ENCODE data around the gene MRRF.

The MRRF gene

DNA sequence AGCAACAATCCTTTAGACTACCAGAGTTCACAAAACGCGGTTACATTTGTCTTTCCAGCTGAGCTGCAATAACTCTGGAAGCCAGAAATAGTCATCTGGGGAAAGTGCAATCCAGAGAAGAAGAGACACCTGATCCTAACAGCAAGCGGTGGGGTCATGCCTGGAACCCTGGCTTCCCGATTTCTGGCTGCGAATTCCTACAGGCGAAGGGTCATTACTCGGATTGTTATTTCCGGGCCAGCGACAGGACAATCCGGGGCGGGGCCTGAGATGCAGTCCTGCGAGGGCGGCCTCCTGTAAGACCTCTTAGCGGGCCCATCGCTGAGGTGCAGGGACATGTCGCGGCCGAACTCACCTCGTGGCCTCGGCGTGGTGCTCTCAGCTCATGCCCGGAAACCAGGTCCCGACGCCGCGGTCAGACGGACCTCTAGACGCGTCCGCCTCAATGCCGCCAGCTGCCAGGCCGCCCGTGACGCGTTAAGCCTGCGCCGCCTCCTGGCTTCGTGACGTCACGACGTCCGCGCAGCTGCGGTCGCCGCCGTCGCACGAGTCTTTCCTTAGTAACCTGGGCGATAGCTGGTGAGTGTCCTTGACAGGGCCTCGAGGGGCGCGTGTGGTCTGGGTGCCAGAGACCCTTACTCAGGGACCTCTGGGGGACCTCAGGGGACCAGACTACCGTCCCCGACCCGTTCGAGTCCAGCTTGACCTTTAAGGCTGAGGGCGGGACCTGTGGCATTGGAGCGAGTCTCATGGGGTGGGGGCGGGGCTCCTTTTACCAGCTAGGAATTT is at the start of gene MRRF, which contains the start of gene RBM18:
TSS of gene MRRF (plus strand) at position 523 of the 789 bp plus-strand sequence. CDS start 6,010 bp downstream, outside the sequence.
TSS of gene RBM18 (minus strand) at position 481 of the 789 bp plus-strand sequence. CDS start 3,348 bp downstream, outside the sequence.
- DNase-seq (ENCODE audit: low read depth in 2 of 2): peak; percentile 74 to 87

GRCh38 chr9:122215663-122216062 is 49.0 kb upstream of the MRRF start:
- no peak for DNase-seq (ENCODE audit: low read depth in 2 of 2)

GRCh38 chr9:122216138-122216797 is 48.4 kb upstream of the MRRF start:
- no peak for DNase-seq (ENCODE audit: low read depth in 2 of 2)

GRCh38 chr9:122216798-122217418 is 47.8 kb upstream of the MRRF start:
- no peak for DNase-seq (ENCODE audit: low read depth in 2 of 2)

DNA sequence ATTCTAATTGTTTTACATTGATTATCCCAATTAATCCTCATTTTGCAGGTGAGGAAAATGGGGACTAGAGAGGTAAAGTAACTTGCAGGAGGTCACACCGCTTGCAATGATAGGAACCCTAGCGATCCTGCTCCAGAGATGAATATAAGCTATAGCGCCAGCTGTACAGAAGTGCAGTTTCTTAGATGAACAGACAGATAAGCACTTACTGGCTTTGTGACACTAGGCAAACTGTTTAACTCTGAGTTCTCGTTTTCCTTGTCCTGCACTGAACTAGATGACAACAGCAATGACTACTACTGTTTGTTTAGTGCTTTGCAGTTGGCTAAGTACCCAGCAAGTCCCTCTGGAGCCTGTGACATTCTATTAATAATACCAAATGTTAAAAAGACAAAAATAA is 47.0 kb upstream of the MRRF start:
- DNase-seq (ENCODE audit: low read depth in 2 of 2): no peak

DNA sequence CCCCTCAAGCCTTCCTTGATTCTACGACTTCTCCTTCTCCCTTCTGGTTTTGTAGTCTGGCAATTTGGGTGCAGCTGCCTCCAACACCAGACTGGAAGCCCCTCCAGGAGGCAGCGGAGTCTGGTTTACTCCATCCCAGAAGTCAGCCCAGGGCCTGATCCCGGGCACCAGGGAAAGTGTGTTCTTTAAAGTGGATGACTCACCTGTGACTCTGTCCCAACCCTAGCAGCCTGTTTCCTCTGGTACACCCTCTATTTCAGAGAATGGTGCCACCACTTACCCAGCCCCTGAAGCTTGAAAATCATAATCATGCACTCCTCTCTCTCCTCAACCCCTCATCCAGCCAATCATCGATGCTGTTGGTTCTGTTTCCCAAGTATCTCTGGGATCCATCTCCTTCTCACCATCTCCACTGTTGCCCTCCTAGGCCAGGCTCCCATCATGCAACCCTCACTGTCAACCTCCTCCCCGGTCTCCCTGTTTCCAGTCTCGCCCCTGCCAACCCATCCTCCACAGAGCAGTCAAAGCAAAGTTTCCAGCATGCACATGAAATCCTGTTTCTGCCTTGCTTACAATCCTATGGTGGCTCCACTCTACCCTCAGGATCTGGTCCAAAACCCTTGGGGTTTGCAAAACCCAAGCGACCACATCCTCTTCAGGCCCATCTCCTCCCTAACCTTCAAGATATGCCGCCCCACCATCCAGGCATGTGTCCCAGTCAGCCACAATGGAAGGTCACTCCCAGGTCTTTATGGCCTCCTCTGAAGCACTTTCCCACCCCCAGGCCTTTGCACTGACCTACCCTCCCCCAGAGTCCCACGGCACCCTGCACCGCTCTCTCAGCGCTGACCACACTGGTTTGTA is 46.4 kb upstream of the MRRF start:
- DNase-seq (ENCODE audit: low read depth in 2 of 2): no peak

- no peak for DNase-seq (ENCODE audit: low read depth in 2 of 2)
Observed at GRCh38 chr9:122218935-122219855, 45.5 kb upstream of the MRRF start.

DNA sequence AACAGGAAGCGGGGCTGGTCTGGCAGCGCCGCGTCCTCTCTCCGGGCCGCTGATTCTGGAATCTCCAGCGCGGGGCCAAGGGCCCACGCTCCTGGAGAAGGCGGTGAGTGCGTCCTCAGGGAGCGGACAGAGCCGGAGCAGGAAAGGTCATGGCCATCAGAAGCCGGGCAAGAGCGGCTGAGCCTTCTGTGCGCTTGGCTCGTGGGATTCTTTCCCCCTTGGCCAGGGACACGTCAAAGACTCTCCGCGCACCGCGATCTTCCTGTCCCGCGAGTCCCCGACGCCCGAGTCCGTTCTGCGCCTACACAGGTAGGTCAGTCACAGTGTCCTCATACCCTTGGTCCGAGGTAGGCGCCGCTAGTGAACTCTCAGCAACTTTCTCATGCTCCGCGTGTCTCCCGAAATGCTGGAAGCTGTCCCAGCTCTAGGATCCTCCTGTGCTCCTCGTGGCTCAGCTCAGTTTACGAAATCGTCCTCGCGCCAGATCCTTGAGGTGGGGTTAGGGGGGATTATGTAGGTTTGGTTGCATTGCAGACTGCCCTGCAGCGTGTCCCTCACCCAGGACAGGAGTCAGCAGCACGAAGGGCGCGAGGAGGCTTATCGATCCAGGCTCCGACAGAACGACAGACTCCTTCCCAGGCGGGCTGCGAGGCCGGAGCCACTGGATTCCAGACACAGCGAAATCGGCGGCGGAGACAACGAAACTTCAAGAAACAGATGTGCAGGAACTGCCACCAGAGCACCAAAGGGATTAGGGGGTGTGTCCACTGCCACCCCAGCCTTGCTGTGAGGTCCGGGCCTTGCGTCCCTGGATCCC is 44.6 kb upstream of the MRRF start:
- no peak for DNase-seq (ENCODE audit: low read depth in 2 of 2)

DNA sequence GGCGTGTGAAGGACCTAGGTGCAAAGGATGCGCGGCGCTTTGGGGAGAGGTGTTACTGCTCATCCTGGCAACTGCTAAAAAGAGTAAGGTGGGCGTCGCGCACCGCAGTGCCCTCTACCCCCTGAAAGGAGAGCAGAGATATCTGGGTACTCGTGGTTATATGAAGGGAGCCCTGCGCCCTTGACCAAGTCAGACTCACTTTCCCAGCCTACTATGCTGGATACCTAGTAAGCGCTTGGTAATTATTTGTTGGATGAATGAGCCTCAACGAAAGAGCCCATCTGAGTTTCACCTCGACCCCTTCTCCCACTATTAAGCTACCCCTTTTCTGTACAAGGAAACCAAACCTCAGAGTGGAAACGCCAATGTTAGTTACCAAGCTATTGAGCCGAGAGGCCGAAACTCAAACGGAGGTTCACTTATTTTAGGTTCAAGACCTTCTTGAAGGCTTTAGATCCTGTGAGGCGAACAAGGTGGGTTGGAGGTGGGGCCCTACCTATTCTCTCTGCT is 44.0 kb upstream of the MRRF start:
- no peak for DNase-seq (ENCODE audit: low read depth in 2 of 2)

- no peak for DNase-seq (ENCODE audit: low read depth in 2 of 2)
Observed at GRCh38 chr9:122221183-122221811, 43.4 kb upstream of the MRRF start.

GRCh38 chr9:122222791-122223190 is 41.9 kb upstream of the MRRF start:
- DNase-seq (ENCODE audit: low read depth in 2 of 2): no peak

DNA sequence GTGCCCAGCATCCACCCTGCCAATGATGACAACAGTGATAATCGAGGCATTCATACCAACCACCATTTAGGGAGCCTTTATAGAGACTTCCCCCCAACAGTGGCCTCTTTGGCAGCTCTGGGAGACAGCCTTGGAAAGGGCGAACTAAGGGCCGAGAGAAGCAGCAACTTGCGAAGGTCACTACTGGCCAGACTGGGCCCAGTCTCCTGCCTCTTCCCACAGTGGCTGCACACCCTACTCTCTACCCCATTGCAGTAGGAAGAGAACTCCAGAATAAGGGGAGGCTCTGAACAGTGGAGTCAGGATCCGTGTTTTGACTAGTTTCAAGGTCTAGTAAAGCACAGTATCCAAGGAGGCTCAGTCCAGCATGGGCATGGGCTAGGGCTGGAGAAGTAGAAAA is 41.2 kb upstream of the MRRF start:
- DNase-seq (ENCODE audit: low read depth in 2 of 2): no peak

GRCh38 chr9:122225312-122226141 is 39.2 kb upstream of the MRRF start:
- no peak for DNase-seq (ENCODE audit: low read depth in 2 of 2)

DNA sequence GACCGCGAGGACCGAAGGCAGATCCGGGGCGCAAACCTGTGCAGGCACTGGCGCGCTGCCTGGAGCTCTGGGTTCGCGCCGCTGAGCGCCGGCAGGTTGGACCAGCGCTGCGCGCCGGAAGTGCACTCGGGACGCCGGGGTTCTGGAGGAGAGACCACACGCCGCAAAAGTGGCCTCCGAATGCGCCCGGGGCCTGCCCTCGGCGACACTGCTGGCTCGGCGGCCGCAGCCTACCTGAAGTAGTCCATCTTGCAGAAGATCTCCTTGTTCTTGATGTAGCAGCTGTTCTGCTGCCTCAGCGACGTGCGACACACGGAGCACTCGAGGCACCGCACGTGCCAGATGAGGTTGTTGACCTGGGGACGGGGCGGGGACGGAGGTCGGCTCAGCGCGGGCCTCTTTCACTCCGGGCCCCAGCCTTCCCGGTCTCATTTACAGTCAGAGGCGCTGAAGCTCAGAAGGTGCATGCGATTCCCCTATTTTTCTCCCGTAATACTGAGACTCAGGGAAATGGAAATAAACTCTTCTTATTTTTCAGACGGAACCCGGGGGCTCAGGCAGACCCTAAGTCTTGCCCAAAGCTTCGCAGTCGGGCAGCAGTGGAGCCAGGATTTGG is 38.4 kb upstream of the MRRF start:
- DNase-seq (ENCODE audit: low read depth in 2 of 2): no peak

GRCh38 chr9:122226758-122227574 is 37.7 kb upstream of the MRRF start:
- DNase-seq (ENCODE audit: low read depth in 2 of 2): no peak

DNA sequence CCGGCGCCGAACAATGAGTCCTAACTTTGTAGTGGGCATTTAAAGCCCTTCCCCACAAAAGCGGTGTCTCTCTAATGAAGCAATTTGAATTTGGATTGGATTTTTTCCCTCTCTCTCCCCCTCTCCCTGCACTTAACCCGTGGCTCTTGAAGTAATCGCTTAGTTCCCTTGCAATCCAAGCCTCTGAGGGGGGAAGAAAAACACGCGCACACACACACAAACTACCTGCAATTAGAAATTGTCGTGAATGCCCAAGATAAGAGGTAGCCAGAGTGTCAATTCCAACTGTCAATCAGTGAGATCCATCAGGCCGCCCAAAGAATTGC is 37.1 kb upstream of the MRRF start:
- no peak for DNase-seq (ENCODE audit: low read depth in 2 of 2)

GRCh38 chr9:122228191-122228567 is 36.5 kb upstream of the MRRF start:
- DNase-seq (ENCODE audit: low read depth in 2 of 2): no peak

All from stimulated activated CD4-positive, alpha-beta T cell treated with anti-CD3 and anti-CD28 coated beads, Interleukin-15, amount 100 ng/mL, for 48 hours (primary cell).